NCI-H69 (cell line): ENCODE data around the gene TLR7.

Experiments used
- DNase-seq: peaks from one replicate; lab custom pipeline; 2025; lab: John Stamatoyannopoulos, UW

Gene TLR7

DNA sequence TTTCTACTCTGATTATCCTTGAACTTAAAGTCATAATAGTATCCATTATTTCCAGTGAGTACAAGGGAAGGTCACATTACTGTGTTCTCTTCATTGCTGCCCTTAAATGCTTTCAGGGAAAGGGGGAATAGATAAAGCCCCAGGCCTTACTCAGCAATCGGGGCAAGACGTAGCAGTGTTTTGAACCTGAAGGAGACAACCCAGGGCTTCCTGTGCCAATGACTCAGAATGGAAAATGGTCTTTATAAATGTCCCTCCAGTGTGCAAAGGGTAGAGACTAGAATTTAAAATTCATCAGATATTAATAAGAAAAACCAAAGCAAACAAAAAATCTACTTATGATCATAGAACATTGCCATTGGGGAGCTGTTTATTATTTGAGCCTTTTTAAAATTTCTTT is 63.3 kb downstream of the TLR7 start:
- DNase-seq = no peak

DNA sequence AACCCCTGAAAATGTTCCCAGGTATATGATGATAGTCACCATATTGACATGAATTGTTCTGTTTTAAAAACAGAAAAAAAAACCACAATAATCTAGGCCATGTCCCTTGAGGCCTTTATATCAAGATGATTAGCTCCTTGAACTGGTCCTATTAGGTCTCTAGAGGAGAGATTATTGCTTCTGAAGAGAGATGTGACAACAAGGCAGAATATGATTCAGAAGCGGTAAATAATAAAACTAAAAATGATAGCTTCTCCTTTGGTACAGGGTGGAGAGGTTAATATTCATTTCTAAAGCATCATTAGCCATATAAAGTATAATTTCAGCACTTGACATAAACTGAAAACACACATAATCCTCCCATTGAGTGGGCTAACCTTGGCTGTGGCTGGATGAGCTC is 65.4 kb downstream of the TLR7 start:
- DNase-seq = no peak

- no peak for DNase-seq
Measured at GRCh38 chrX:12934850-12935249, 68.0 kb downstream of the TLR7 start.

DNA sequence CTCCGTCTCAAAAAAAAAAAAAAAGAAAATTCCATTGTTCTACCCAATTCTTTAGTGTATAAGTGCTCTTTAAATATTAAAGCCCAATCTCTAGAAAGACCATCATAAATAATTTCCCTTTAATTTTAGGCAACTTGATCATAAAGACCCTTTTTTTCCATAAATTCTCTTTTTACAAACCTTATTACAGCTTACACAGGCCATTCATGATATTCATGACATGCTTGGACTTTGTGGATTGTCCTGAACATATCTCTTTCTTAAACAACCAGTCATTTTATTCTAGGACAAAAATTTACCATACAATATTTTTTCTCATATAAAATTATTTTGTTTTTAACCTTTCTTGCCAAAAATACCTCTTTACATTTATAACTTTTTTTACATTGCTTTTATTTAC is 70.1 kb downstream of the TLR7 start:
- peak; percentile 23 for DNase-seq
